Measurements from ENCODE around the gene CD226. TPM values are rescaled to one million over a fixed set of nuclear protein-coding genes. Genes with fewer than 3 reads are reported as not detected.
"Not testable (repeated sequence)": the region's sequence is repeated elsewhere in the genome, so short reads cannot be mapped to it uniquely, and the experiment has no call there.

CD226 gene
- polyA plus RNA-seq, 2 donors: 0.10 to 0.15 TPM

GRCh38 chr18:69980982-69981804, 33.5 kb upstream of the CD226 start:
- peaks cover 0 to 3% of the 10 kb centered on the region in 2 donors for H3K9me3 ChIP-seq (ENCODE audit: control insufficient read depth in 2 of 2, insufficient read depth in 1 of 2, low read depth in 1 of 2, low read length in 1 of 2)
- H3K27me3 ChIP-seq (ENCODE audit: control insufficient read depth in 1 of 2, insufficient read depth in 2 of 2, low read length in 2 of 2): no peaks in the 10 kb centered on the region
- WGBS, 2 donors: 68 to 73% methylated on average over 3 of the region's 3 CpGs
- H3K36me3 ChIP-seq (ENCODE audit: control insufficient read depth in 2 of 2, insufficient read depth in 2 of 2, low read length in 1 of 2): peaks cover 0 to 4% of the 10 kb centered on the region in 2 donors
- H3K27ac ChIP-seq (ENCODE audit: low read depth in 2 of 2, low read length in 1 of 2): no peak overlapping the region
- no peak overlapping the region for H3K4me3 ChIP-seq (ENCODE audit: low read depth in 1 of 2, low read length in 2 of 2)
- no peaks in the 10 kb centered on the region for H3K4me1 ChIP-seq (ENCODE audit: control insufficient read depth in 2 of 2, insufficient read depth in 2 of 2, low read length in 1 of 2)

GRCh38 chr18:69980509-69980908, 32.8 kb upstream of the CD226 start:
- no peaks in the 10 kb centered on the region for H3K4me1 ChIP-seq (ENCODE audit: control insufficient read depth in 2 of 2, insufficient read depth in 2 of 2, low read length in 1 of 2)
- H3K27ac ChIP-seq (ENCODE audit: low read depth in 2 of 2, low read length in 1 of 2): no peak overlapping the region
- peaks cover 0 to under 1% of the 10 kb centered on the region in 2 donors for H3K36me3 ChIP-seq (ENCODE audit: control insufficient read depth in 2 of 2, insufficient read depth in 2 of 2, low read length in 1 of 2)
- H3K4me3 ChIP-seq (ENCODE audit: low read depth in 1 of 2, low read length in 2 of 2): no peak overlapping the region
- peaks cover 0 to 3% of the 10 kb centered on the region in 2 donors for H3K9me3 ChIP-seq (ENCODE audit: control insufficient read depth in 2 of 2, insufficient read depth in 1 of 2, low read depth in 1 of 2, low read length in 1 of 2)
- 76 to 81% methylated on average over 4 of the region's 4 CpGs for WGBS, 2 donors
- H3K27me3 ChIP-seq (ENCODE audit: control insufficient read depth in 1 of 2, insufficient read depth in 2 of 2, low read length in 2 of 2): no peaks in the 10 kb centered on the region

- Histone ChIP-seq H3K27ac (ENCODE audit: low read depth in 2 of 2, low read length in 1 of 2) (no peak overlapping the region), H3K4me3 (ENCODE audit: low read depth in 1 of 2, low read length in 2 of 2) (no peak overlapping the region), H3K27me3 (ENCODE audit: control insufficient read depth in 1 of 2, insufficient read depth in 2 of 2, low read length in 2 of 2) (no peaks in the 10 kb centered on the region), H3K36me3 (ENCODE audit: control insufficient read depth in 2 of 2, insufficient read depth in 2 of 2, low read length in 1 of 2) (no peaks in the 10 kb centered on the region), H3K4me1 (ENCODE audit: control insufficient read depth in 2 of 2, insufficient read depth in 2 of 2, low read length in 1 of 2) (no peaks in the 10 kb centered on the region), H3K9me3 (ENCODE audit: control insufficient read depth in 2 of 2, insufficient read depth in 1 of 2, low read depth in 1 of 2, low read length in 1 of 2) (peaks cover 2 to 3% of the 10 kb centered on the region in 2 donors)
- 85 to 86% methylated on average over 13 of the region's 13 CpGs for WGBS, 2 donors
Measured at GRCh38 chr18:69978732-69979715, 31.4 kb upstream of the CD226 start.

GRCh38 chr18:69975294-69975693, 27.6 kb upstream of the CD226 start:
- not testable (repeated sequence) for H3K4me3 ChIP-seq (ENCODE audit: low read depth in 1 of 2, low read length in 2 of 2); H3K27ac ChIP-seq (ENCODE audit: low read depth in 2 of 2, low read length in 1 of 2); H3K9me3 ChIP-seq (ENCODE audit: control insufficient read depth in 2 of 2, insufficient read depth in 1 of 2, low read depth in 1 of 2, low read length in 1 of 2); H3K27me3 ChIP-seq (ENCODE audit: control insufficient read depth in 1 of 2, insufficient read depth in 2 of 2, low read length in 2 of 2); H3K4me1 ChIP-seq (ENCODE audit: control insufficient read depth in 2 of 2, insufficient read depth in 2 of 2, low read length in 1 of 2); H3K36me3 ChIP-seq (ENCODE audit: control insufficient read depth in 2 of 2, insufficient read depth in 2 of 2, low read length in 1 of 2)
- WGBS, 2 donors: 88 to 91% methylated on average over 4 of the region's 4 CpGs

- Histone ChIP-seq H3K4me1 (ENCODE audit: control insufficient read depth in 2 of 2, insufficient read depth in 2 of 2, low read length in 1 of 2) (no peaks in the 10 kb centered on the region), H3K27me3 (ENCODE audit: control insufficient read depth in 1 of 2, insufficient read depth in 2 of 2, low read length in 2 of 2) (no peaks in the 10 kb centered on the region), H3K4me3 (ENCODE audit: low read depth in 1 of 2, low read length in 2 of 2) (no peak overlapping the region), H3K36me3 (ENCODE audit: control insufficient read depth in 2 of 2, insufficient read depth in 2 of 2, low read length in 1 of 2) (no peaks in the 10 kb centered on the region), H3K27ac (ENCODE audit: low read depth in 2 of 2, low read length in 1 of 2) (no peak overlapping the region), H3K9me3 (ENCODE audit: control insufficient read depth in 2 of 2, insufficient read depth in 1 of 2, low read depth in 1 of 2, low read length in 1 of 2) (peaks cover 2 to 3% of the 10 kb centered on the region in 2 donors)
- 98 to 100% methylated on average over 1 of the region's 1 CpG for WGBS, 2 donors
Measured at GRCh38 chr18:69974365-69974764, 26.7 kb upstream of the CD226 start.

- no peaks in the 10 kb centered on the region for H3K27me3 ChIP-seq (ENCODE audit: control insufficient read depth in 1 of 2, insufficient read depth in 2 of 2, low read length in 2 of 2)
- H3K36me3 ChIP-seq (ENCODE audit: control insufficient read depth in 2 of 2, insufficient read depth in 2 of 2, low read length in 1 of 2): no peaks in the 10 kb centered on the region
- H3K4me1 ChIP-seq (ENCODE audit: control insufficient read depth in 2 of 2, insufficient read depth in 2 of 2, low read length in 1 of 2): no peaks in the 10 kb centered on the region
- no peak overlapping the region for H3K4me3 ChIP-seq (ENCODE audit: low read depth in 1 of 2, low read length in 2 of 2)
- no peak overlapping the region for H3K27ac ChIP-seq (ENCODE audit: low read depth in 2 of 2, low read length in 1 of 2)
- no peaks in the 10 kb centered on the region for H3K9me3 ChIP-seq (ENCODE audit: control insufficient read depth in 2 of 2, insufficient read depth in 1 of 2, low read depth in 1 of 2, low read length in 1 of 2)
- WGBS, 2 donors: 86 to 92% methylated on average over 2 of the region's 2 CpGs
Measured at GRCh38 chr18:69969491-69969890, 21.8 kb upstream of the CD226 start.

GRCh38 chr18:69968039-69968438, 20.4 kb upstream of the CD226 start:
- 82 to 83% methylated on average over 8 of the region's 8 CpGs for WGBS, 2 donors
- no peak overlapping the region for H3K4me3 ChIP-seq (ENCODE audit: low read depth in 1 of 2, low read length in 2 of 2)

GRCh38 chr18:69963196-69963595, 15.5 kb upstream of the CD226 start:
- no peak overlapping the region for H3K27ac ChIP-seq (ENCODE audit: low read depth in 2 of 2, low read length in 1 of 2)
- H3K4me3 ChIP-seq (ENCODE audit: low read depth in 1 of 2, low read length in 2 of 2): no peak overlapping the region
- no peaks in the 10 kb centered on the region for H3K36me3 ChIP-seq (ENCODE audit: control insufficient read depth in 2 of 2, insufficient read depth in 2 of 2, low read length in 1 of 2)
- WGBS, 2 donors: 91 to 92% methylated on average over 4 of the region's 4 CpGs
- H3K27me3 ChIP-seq (ENCODE audit: control insufficient read depth in 1 of 2, insufficient read depth in 2 of 2, low read length in 2 of 2): no peaks in the 10 kb centered on the region
- no peaks in the 10 kb centered on the region for H3K9me3 ChIP-seq (ENCODE audit: control insufficient read depth in 2 of 2, insufficient read depth in 1 of 2, low read depth in 1 of 2, low read length in 1 of 2)
- H3K4me1 ChIP-seq (ENCODE audit: control insufficient read depth in 2 of 2, insufficient read depth in 2 of 2, low read length in 1 of 2): no peaks in the 10 kb centered on the region

More at GRCh38 chr18:69968039-69968438, 20.4 kb upstream of the CD226 start:
- no peaks in the 10 kb centered on the region for H3K4me1 ChIP-seq (ENCODE audit: control insufficient read depth in 2 of 2, insufficient read depth in 2 of 2, low read length in 1 of 2)
- H3K36me3 ChIP-seq (ENCODE audit: control insufficient read depth in 2 of 2, insufficient read depth in 2 of 2, low read length in 1 of 2): no peaks in the 10 kb centered on the region
- no peaks in the 10 kb centered on the region for H3K27me3 ChIP-seq (ENCODE audit: control insufficient read depth in 1 of 2, insufficient read depth in 2 of 2, low read length in 2 of 2)
- no peak overlapping the region for H3K27ac ChIP-seq (ENCODE audit: low read depth in 2 of 2, low read length in 1 of 2)
- no peaks in the 10 kb centered on the region for H3K9me3 ChIP-seq (ENCODE audit: control insufficient read depth in 2 of 2, insufficient read depth in 1 of 2, low read depth in 1 of 2, low read length in 1 of 2)

GRCh38 chr18:69961718-69962117, 14.0 kb upstream of the CD226 start:
- no peak overlapping the region for H3K4me3 ChIP-seq (ENCODE audit: low read depth in 1 of 2, low read length in 2 of 2)
- H3K27me3 ChIP-seq (ENCODE audit: control insufficient read depth in 1 of 2, insufficient read depth in 2 of 2, low read length in 2 of 2): no peaks in the 10 kb centered on the region
- WGBS, 2 donors: 96 to 97% methylated on average over 3 of the region's 3 CpGs
- H3K4me1 ChIP-seq (ENCODE audit: control insufficient read depth in 2 of 2, insufficient read depth in 2 of 2, low read length in 1 of 2): no peaks in the 10 kb centered on the region
- H3K36me3 ChIP-seq (ENCODE audit: control insufficient read depth in 2 of 2, insufficient read depth in 2 of 2, low read length in 1 of 2): no peaks in the 10 kb centered on the region
- H3K27ac ChIP-seq (ENCODE audit: low read depth in 2 of 2, low read length in 1 of 2): no peak overlapping the region
- H3K9me3 ChIP-seq (ENCODE audit: control insufficient read depth in 2 of 2, insufficient read depth in 1 of 2, low read depth in 1 of 2, low read length in 1 of 2): no peaks in the 10 kb centered on the region
